T-helper 2 cell treated with Interferon-gamma antibody and Interleukin-4, amounts not matched to agents 5 μg/mL and 100 μg/mL, for 36 hours (primary cell): ENCODE data around the gene LUC7L.
"Not testable (repeated sequence)": the region's sequence is repeated elsewhere in the genome, so short reads cannot be mapped to it uniquely, and the experiment has no call there.

ENCODE experiments used
- DNase-seq: peaks from one replicate; pipeline ENCODE4 v3.0.0; 2021; ENCODE audit warnings: low spot score
- H3K27ac Mint-ChIP-seq: one replicate; pipeline ENCODE4 v1.8.0; 2021; ENCODE audit warnings: mild to moderate bottlenecking, mixed read lengths
- H3K27me3 Mint-ChIP-seq: one replicate; pipeline ENCODE4 v1.8.0; 2021; ENCODE audit warnings: low read depth, mixed read lengths
- H3K36me3 Mint-ChIP-seq: one replicate; pipeline ENCODE4 v1.8.0; 2021; ENCODE audit warnings: low read depth, mixed read lengths
- H3K4me1 Mint-ChIP-seq: one replicate; pipeline ENCODE4 v1.8.0; 2021; ENCODE audit warnings: low read depth, mixed read lengths
- H3K4me3 Mint-ChIP-seq: one replicate; pipeline ENCODE4 v1.8.0; 2022; ENCODE audit warnings: mild to moderate bottlenecking, moderate library complexity, mixed read lengths
- H3K9me3 Mint-ChIP-seq: one replicate; pipeline ENCODE4 v1.8.0; 2021; ENCODE audit warnings: mixed read lengths

The LUC7L gene

DNA sequence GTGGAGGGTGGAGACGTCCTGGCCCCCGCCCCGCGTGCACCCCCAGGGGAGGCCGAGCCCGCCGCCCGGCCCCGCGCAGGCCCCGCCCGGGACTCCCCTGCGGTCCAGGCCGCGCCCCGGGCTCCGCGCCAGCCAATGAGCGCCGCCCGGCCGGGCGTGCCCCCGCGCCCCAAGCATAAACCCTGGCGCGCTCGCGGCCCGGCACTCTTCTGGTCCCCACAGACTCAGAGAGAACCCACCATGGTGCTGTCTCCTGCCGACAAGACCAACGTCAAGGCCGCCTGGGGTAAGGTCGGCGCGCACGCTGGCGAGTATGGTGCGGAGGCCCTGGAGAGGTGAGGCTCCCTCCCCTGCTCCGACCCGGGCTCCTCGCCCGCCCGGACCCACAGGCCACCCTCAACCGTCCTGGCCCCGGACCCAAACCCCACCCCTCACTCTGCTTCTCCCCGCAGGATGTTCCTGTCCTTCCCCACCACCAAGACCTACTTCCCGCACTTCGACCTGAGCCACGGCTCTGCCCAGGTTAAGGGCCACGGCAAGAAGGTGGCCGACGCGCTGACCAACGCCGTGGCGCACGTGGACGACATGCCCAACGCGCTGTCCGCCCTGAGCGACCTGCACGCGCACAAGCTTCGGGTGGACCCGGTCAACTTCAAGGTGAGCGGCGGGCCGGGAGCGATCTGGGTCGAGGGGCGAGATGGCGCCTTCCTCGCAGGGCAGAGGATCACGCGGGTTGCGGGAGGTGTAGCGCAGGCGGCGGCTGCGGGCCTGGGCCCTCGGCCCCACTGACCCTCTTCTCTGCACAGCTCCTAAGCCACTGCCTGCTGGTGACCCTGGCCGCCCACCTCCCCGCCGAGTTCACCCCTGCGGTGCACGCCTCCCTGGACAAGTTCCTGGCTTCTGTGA is 52.5 kb downstream of the LUC7L start, which contains the start of gene HBA1:
TSS of gene HBA1 (plus strand) at position 204 of the 906 bp plus-strand sequence. CDS start at position 241, 37 bp downstream.
- H3K9me3 Mint-ChIP-seq, DNase-seq, H3K27ac Mint-ChIP-seq, H3K4me3 Mint-ChIP-seq, H3K36me3 Mint-ChIP-seq, H3K4me1 Mint-ChIP-seq: not testable (repeated sequence)
- H3K27me3 Mint-ChIP-seq, result peaks cover 53% of the 10 kb centered on the region

- H3K27me3 Mint-ChIP-seq, result peaks cover 59% of the 10 kb centered on the region
- H3K36me3 Mint-ChIP-seq, result not testable (repeated sequence)
Observed at GRCh38 chr16:176006-176405, 53.2 kb downstream of the LUC7L start.

GRCh38 chr16:175011-175949 is 54.0 kb downstream of the LUC7L start:
- no peak for DNase-seq
- no peaks in the 10 kb centered on the region for H3K9me3 Mint-ChIP-seq
- H3K4me3 Mint-ChIP-seq, result peak overlapping the region; percentile 42
- H3K27ac Mint-ChIP-seq, result no peak overlapping the region
- peaks cover 64% of the 10 kb centered on the region for H3K27me3 Mint-ChIP-seq
- peaks cover 2% of the 10 kb centered on the region for H3K4me1 Mint-ChIP-seq
- H3K36me3 Mint-ChIP-seq, result no peaks in the 10 kb centered on the region

More at GRCh38 chr16:176006-176405, 53.2 kb downstream of the LUC7L start:
- not testable (repeated sequence) for H3K4me1 Mint-ChIP-seq, H3K9me3 Mint-ChIP-seq, H3K4me3 Mint-ChIP-seq, H3K27ac Mint-ChIP-seq, DNase-seq

- H3K36me3 Mint-ChIP-seq, H3K4me1 Mint-ChIP-seq, H3K27ac Mint-ChIP-seq, H3K9me3 Mint-ChIP-seq, DNase-seq: not testable (repeated sequence)
- peaks cover 64% of the 10 kb centered on the region for H3K27me3 Mint-ChIP-seq
- peak overlapping the region; percentile 1 for H3K4me3 Mint-ChIP-seq
Observed at GRCh38 chr16:173928-174769, 55.1 kb downstream of the LUC7L start.

GRCh38 chr16:173211-173854 is 55.9 kb downstream of the LUC7L start:
- not testable (repeated sequence) for DNase-seq, H3K9me3 Mint-ChIP-seq, H3K36me3 Mint-ChIP-seq, H3K27ac Mint-ChIP-seq, H3K4me1 Mint-ChIP-seq
- Mint-ChIP-seq H3K4me3 (peak overlapping the region; percentile 5), H3K27me3 (peaks cover 66% of the 10 kb centered on the region)

GRCh38 chr16:172374-172941 is 56.8 kb downstream of the LUC7L start, which contains the start of gene HBA2:
Gene HBA2, plus strand, starts transcription at chr16:172876. Its CDS starts 37 bp downstream, at chr16:172913.
- DNase-seq, H3K9me3 Mint-ChIP-seq, H3K4me1 Mint-ChIP-seq, H3K27ac Mint-ChIP-seq, H3K36me3 Mint-ChIP-seq: not testable (repeated sequence)
- H3K27me3 Mint-ChIP-seq, result peaks cover 65% of the 10 kb centered on the region
- peak within 1 kb of the TSS; percentile 5 for H3K4me3 Mint-ChIP-seq

GRCh38 chr16:170788-171187 is 58.5 kb downstream of the LUC7L start:
- no peaks in the 10 kb centered on the region for H3K9me3 Mint-ChIP-seq
- H3K4me1 Mint-ChIP-seq, result peaks cover 2% of the 10 kb centered on the region
- H3K27ac Mint-ChIP-seq, result no peak overlapping the region
- no peak for DNase-seq
- no peak overlapping the region for H3K4me3 Mint-ChIP-seq
- peaks cover 73% of the 10 kb centered on the region for H3K27me3 Mint-ChIP-seq
- H3K36me3 Mint-ChIP-seq, result no peaks in the 10 kb centered on the region

DNA sequence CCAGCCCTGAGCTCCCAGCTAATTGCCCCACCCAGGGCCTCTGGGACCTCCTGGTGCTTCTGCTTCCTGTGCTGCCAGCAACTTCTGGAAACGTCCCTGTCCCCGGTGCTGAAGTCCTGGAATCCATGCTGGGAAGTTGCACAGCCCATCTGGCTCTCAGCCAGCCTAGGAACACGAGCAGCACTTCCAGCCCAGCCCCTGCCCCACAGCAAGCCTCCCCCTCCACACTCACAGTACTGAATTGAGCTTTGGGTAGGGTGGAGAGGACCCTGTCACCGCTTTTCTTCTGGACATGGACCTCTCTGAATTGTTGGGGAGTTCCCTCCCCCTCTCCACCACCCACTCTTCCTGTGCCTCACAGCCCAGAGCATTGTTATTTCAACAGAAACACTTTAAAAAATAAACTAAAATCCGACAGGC is 59.2 kb downstream of the LUC7L start:
- H3K36me3 Mint-ChIP-seq, H3K4me1 Mint-ChIP-seq, H3K27ac Mint-ChIP-seq, H3K9me3 Mint-ChIP-seq, H3K4me3 Mint-ChIP-seq, DNase-seq: not testable (repeated sequence)
- H3K27me3 Mint-ChIP-seq, result peaks cover 74% of the 10 kb centered on the region

GRCh38 chr16:169014-169413 is 60.2 kb downstream of the LUC7L start:
- no peak overlapping the region for H3K4me3 Mint-ChIP-seq
- H3K4me1 Mint-ChIP-seq, result no peaks in the 10 kb centered on the region
- no peaks in the 10 kb centered on the region for H3K36me3 Mint-ChIP-seq
- no peaks in the 10 kb centered on the region for H3K9me3 Mint-ChIP-seq
- no peak for DNase-seq
- no peak overlapping the region for H3K27ac Mint-ChIP-seq
- peaks cover 66% of the 10 kb centered on the region for H3K27me3 Mint-ChIP-seq

- no peak overlapping the region for H3K27ac Mint-ChIP-seq
- H3K9me3 Mint-ChIP-seq, result no peaks in the 10 kb centered on the region
- H3K4me1 Mint-ChIP-seq, result no peaks in the 10 kb centered on the region
- H3K36me3 Mint-ChIP-seq, result no peaks in the 10 kb centered on the region
- H3K4me3 Mint-ChIP-seq, result no peak overlapping the region
- peaks cover 65% of the 10 kb centered on the region for H3K27me3 Mint-ChIP-seq
- DNase-seq, result no peak
Observed at GRCh38 chr16:168424-168823, 60.8 kb downstream of the LUC7L start.

GRCh38 chr16:167122-167690 is 62.0 kb downstream of the LUC7L start:
- Mint-ChIP-seq H3K27me3 (peaks cover 67% of the 10 kb centered on the region), H3K9me3 (no peaks in the 10 kb centered on the region), H3K4me3 (no peak overlapping the region), H3K36me3 (no peaks in the 10 kb centered on the region), H3K4me1 (no peaks in the 10 kb centered on the region), H3K27ac (no peak overlapping the region)
- DNase-seq, result no peak

DNA sequence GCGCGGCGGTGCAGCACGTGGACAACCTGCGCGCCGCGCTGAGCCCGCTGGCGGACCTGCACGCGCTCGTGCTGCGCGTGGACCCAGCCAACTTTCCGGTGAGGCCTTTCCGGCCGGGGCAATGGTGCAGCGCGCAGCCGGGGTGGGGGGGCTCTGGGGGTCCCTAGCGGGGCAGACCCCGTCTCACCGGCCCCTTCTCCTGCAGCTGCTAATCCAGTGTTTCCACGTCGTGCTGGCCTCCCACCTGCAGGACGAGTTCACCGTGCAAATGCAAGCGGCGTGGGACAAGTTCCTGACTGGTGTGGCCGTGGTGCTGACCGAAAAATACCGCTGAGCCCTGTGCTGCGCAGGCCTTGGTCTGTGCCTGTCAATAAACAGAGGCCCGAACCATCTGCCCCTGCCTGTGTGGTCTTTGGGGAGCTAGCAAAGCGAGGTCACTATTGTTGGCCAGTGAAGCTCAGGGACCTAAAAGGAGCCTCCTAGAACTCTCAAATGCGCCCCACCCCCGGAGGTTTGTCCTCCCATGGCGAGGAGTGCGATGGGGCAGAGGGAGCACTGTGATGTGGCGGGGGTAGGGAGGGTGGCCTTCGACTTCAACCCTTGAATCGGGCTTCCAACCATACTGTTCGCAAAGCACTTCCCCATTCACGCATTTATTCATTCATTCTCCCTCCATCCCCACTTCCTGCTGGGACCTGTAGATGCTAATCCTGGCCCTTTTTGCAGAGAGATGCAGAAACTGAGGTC is 62.7 kb downstream of the LUC7L start:
- Mint-ChIP-seq H3K9me3 (no peaks in the 10 kb centered on the region), H3K36me3 (no peaks in the 10 kb centered on the region), H3K27me3 (peaks cover 65% of the 10 kb centered on the region), H3K4me3 (no peak overlapping the region), H3K4me1 (no peaks in the 10 kb centered on the region), H3K27ac (no peak overlapping the region)
- DNase-seq, result no peak
